CD4-positive, alpha-beta T cell treated with Interleukin-2 at 100 ng/mL for 4 hours (primary cell): ENCODE measurements around the gene DOCK8.
"Not testable (repeated sequence)": the region's sequence is repeated elsewhere in the genome, so short reads cannot be mapped to it uniquely, and the experiment has no call there.

Experiments used
- DNase-seq: peaks from one replicate; pipeline ENCODE4 v3.0.0-alpha.2; 2020; ENCODE audit warnings: low spot score

Gene DOCK8

GRCh38 chr9:224582-225520, 10.2 kb downstream of the DOCK8 start:
- DNase-seq, result peak; percentile 30

GRCh38 chr9:227860-228259, 13.2 kb downstream of the DOCK8 start:
- DNase-seq, result no peak

GRCh38 chr9:228929-229695, 14.4 kb downstream of the DOCK8 start:
- DNase-seq, result no peak

- DNase-seq, result not testable (repeated sequence)
Measured at GRCh38 chr9:231625-232024, 17.0 kb downstream of the DOCK8 start.

GRCh38 chr9:233708-234107, 19.0 kb downstream of the DOCK8 start:
- DNase-seq, result not testable (repeated sequence)

- peak; percentile 59 for DNase-seq
Measured at GRCh38 chr9:237141-237857, 22.6 kb downstream of the DOCK8 start.

- peak; percentile 50 for DNase-seq
Measured at GRCh38 chr9:237858-238345, 23.2 kb downstream of the DOCK8 start.

GRCh38 chr9:242461-243080, 27.9 kb downstream of the DOCK8 start:
- DNase-seq, result no peak

GRCh38 chr9:248278-248961, 33.8 kb downstream of the DOCK8 start:
- DNase-seq, result peak; percentile 14

GRCh38 chr9:249025-249424, 34.4 kb downstream of the DOCK8 start:
- DNase-seq, result peak; percentile 48

GRCh38 chr9:250039-250438, 35.4 kb downstream of the DOCK8 start:
- no peak for DNase-seq

GRCh38 chr9:250625-251024, 36.0 kb downstream of the DOCK8 start:
- DNase-seq, result no peak

- DNase-seq, result no peak
Measured at GRCh38 chr9:251398-251797, 36.7 kb downstream of the DOCK8 start.

GRCh38 chr9:253539-253938, 38.9 kb downstream of the DOCK8 start:
- no peak for DNase-seq

- no peak for DNase-seq
Measured at GRCh38 chr9:254516-254915, 39.9 kb downstream of the DOCK8 start.

- DNase-seq, result no peak
Measured at GRCh38 chr9:257957-258356, 43.3 kb downstream of the DOCK8 start.

- no peak for DNase-seq
Measured at GRCh38 chr9:259405-260404, 45.0 kb downstream of the DOCK8 start.

GRCh38 chr9:264231-264630, 49.6 kb downstream of the DOCK8 start:
- DNase-seq, result no peak

- DNase-seq, result no peak
Measured at GRCh38 chr9:265209-265870, 50.7 kb downstream of the DOCK8 start.
